ENCODE results near the gene RNF141. TPM values are rescaled to one million over a fixed set of nuclear protein-coding genes. Genes with fewer than 3 reads are reported as not detected.

The RNF141 gene
- total RNA-seq, 2 donors from 2014 or later: 34.7 to 42.2 TPM

GRCh38 chr11:10534316-10534715 lies 6.7 kb downstream of the RNF141 start:
- Histone ChIP-seq H3K9me3 (ENCODE audit: control insufficient read depth, low read length) (no peaks in the 10 kb centered on the region), H3K27ac (ENCODE audit: low read depth, low read length) (no peak overlapping the region), H3K9ac (ENCODE audit: extremely low read depth, low read length, poor library complexity, severe bottlenecking) (no peak overlapping the region), H3K4me3 (ENCODE audit: low read length) (no peak overlapping the region), H3K27me3 (ENCODE audit: control insufficient read depth, insufficient read depth, low read length, poor library complexity, severe bottlenecking) (no peaks in the 10 kb centered on the region), H3K36me3 (ENCODE audit: control insufficient read depth, insufficient read depth, low read length) (peaks cover 27% of the 10 kb centered on the region), H3K4me1 (ENCODE audit: control insufficient read depth, insufficient read depth, low read length) (peaks cover 2% of the 10 kb centered on the region)
- H3K27me3 Mint-ChIP-seq (ENCODE audit: insufficient read depth): no peaks in the 10 kb centered on the region
- peaks cover 2% of the 10 kb centered on the region for H3K9me3 Mint-ChIP-seq
- H3K27ac Mint-ChIP-seq: no peak overlapping the region
- no peak overlapping the region for H3K4me3 Mint-ChIP-seq
- peaks cover 12% of the 10 kb centered on the region for H3K36me3 Mint-ChIP-seq (ENCODE audit: low read depth)
- no peak for DNase-seq
- 100% methylated on average over 1 of the region's 2 CpGs; no CpG with 5 or more reads in 1 of the 2 experiments for WGBS, 2 experiments (ENCODE audit: insufficient coverage in 1 of 2, insufficient read length in 1 of 2)
- no peaks in the 10 kb centered on the region for H3K4me1 Mint-ChIP-seq
- TF ChIP-seq, protein P1, sequence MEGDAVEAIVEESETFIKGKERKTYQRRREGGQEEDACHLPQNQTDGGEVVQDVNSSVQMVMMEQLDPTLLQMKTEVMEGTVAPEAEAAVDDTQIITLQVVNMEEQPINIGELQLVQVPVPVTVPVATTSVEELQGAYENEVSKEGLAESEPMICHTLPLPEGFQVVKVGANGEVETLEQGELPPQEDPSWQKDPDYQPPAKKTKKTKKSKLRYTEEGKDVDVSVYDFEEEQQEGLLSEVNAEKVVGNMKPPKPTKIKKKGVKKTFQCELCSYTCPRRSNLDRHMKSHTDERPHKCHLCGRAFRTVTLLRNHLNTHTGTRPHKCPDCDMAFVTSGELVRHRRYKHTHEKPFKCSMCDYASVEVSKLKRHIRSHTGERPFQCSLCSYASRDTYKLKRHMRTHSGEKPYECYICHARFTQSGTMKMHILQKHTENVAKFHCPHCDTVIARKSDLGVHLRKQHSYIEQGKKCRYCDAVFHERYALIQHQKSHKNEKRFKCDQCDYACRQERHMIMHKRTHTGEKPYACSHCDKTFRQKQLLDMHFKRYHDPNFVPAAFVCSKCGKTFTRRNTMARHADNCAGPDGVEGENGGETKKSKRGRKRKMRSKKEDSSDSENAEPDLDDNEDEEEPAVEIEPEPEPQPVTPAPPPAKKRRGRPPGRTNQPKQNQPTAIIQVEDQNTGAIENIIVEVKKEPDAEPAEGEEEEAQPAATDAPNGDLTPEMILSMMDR (conservative IDR thresholded peaks at IDR 0.05): no peak

GRCh38 chr11:10533323-10533722 lies 7.7 kb downstream of the RNF141 start:
- Mint-ChIP-seq H3K27me3 (ENCODE audit: insufficient read depth) (no peaks in the 10 kb centered on the region), H3K4me3 (no peak overlapping the region), H3K27ac (no peak overlapping the region), H3K9me3 (peaks cover 2% of the 10 kb centered on the region), H3K4me1 (no peaks in the 10 kb centered on the region), H3K36me3 (ENCODE audit: low read depth) (peaks cover 18% of the 10 kb centered on the region)
- no peak overlapping the region for H3K27ac ChIP-seq (ENCODE audit: low read depth, low read length)
- H3K27me3 ChIP-seq (ENCODE audit: control insufficient read depth, insufficient read depth, low read length, poor library complexity, severe bottlenecking): no peaks in the 10 kb centered on the region
- TF ChIP-seq, protein P1 (conservative IDR thresholded peaks at IDR 0.05): no peak
- peaks cover 37% of the 10 kb centered on the region for H3K36me3 ChIP-seq (ENCODE audit: control insufficient read depth, insufficient read depth, low read length)
- H3K9ac ChIP-seq (ENCODE audit: extremely low read depth, low read length, poor library complexity, severe bottlenecking): no peak overlapping the region
- H3K9me3 ChIP-seq (ENCODE audit: control insufficient read depth, low read length): no peaks in the 10 kb centered on the region
- H3K4me3 ChIP-seq (ENCODE audit: low read length): no peak overlapping the region
- DNase-seq: no peak
- H3K4me1 ChIP-seq (ENCODE audit: control insufficient read depth, insufficient read depth, low read length): peaks cover 2% of the 10 kb centered on the region

GRCh38 chr11:10532526-10532925 lies 8.5 kb downstream of the RNF141 start:
- 79 to 89% methylated on average over 1 to 2 of the region's 2 CpGs for WGBS, 2 experiments (ENCODE audit: insufficient coverage in 1 of 2, insufficient read length in 1 of 2)
- TF ChIP-seq, protein P1 (conservative IDR thresholded peaks at IDR 0.05): no peak
- no peak for DNase-seq
- Mint-ChIP-seq H3K4me1 (no peaks in the 10 kb centered on the region), H3K4me3 (no peak overlapping the region), H3K36me3 (ENCODE audit: low read depth) (peaks cover 20% of the 10 kb centered on the region), H3K27me3 (ENCODE audit: insufficient read depth) (no peaks in the 10 kb centered on the region), H3K9me3 (no peaks in the 10 kb centered on the region), H3K27ac (no peak overlapping the region)
- H3K9ac ChIP-seq (ENCODE audit: extremely low read depth, low read length, poor library complexity, severe bottlenecking): no peak overlapping the region
- peaks cover 2% of the 10 kb centered on the region for H3K4me1 ChIP-seq (ENCODE audit: control insufficient read depth, insufficient read depth, low read length)
- no peaks in the 10 kb centered on the region for H3K27me3 ChIP-seq (ENCODE audit: control insufficient read depth, insufficient read depth, low read length, poor library complexity, severe bottlenecking)
- no peak overlapping the region for H3K27ac ChIP-seq (ENCODE audit: low read depth, low read length)
- peaks cover 37% of the 10 kb centered on the region for H3K36me3 ChIP-seq (ENCODE audit: control insufficient read depth, insufficient read depth, low read length)
- H3K9me3 ChIP-seq (ENCODE audit: control insufficient read depth, low read length): no peaks in the 10 kb centered on the region
- H3K4me3 ChIP-seq (ENCODE audit: low read length): no peak overlapping the region

All from endodermal cell (in vitro differentiated cells).